ENCODE data around the gene PCSK1N. TPM values are rescaled to one million over a fixed set of nuclear protein-coding genes. Genes with fewer than 3 reads are reported as not detected.
A peak's percentile ranks its signal among the peaks of the same experiment; 100 is the strongest.

Gene PCSK1N
- total and polyA plus RNA-seq, 2 of the 13 experiments (the other 11 are each of a cell fraction or from before 2014, with no cell fraction given) = 4.5 to 14.0 TPM

- no peak for TF ChIP-seq PRDM4 (CRISPR knock-in tag; IDR thresholded peaks at IDR 0.05; ENCODE audit: borderline replicate concordance)
- no peak for TF ChIP-seq ATF7-NPFF (CRISPR knock-in tag; IDR thresholded peaks at IDR 0.05; ENCODE audit: low read depth)
- no peak for TF ChIP-seq SALL2 (CRISPR knock-in tag; IDR thresholded peaks at IDR 0.05)
- TF ChIP-seq PCBP2 (optimal IDR thresholded peaks at IDR 0.05; ENCODE audit: low read depth, low read length, poor library complexity, severe bottlenecking) = no peak
- no peak for TF ChIP-seq PLSCR1 (CRISPR knock-in tag; IDR thresholded peaks at IDR 0.05; ENCODE audit: borderline replicate concordance)
- no peak; the same call in 1 of the 2 replicates for TF ChIP-seq ZBTB38 (CRISPR knock-in tag; IDR thresholded peaks at IDR 0.05)
- peak; percentile 92 for TF ChIP-seq SP4 (CRISPR knock-in tag; IDR thresholded peaks at IDR 0.05)
- TF ChIP-seq ZNF766 (CRISPR knock-in tag; IDR thresholded peaks at IDR 0.05; ENCODE audit: borderline replicate concordance) = no peak
- no peak for TF ChIP-seq ZXDC (CRISPR knock-in tag; IDR thresholded peaks at IDR 0.05)
- TF ChIP-seq HOXA3 (CRISPR knock-in tag; IDR thresholded peaks at IDR 0.05) = peak; percentile 96
- TF ChIP-seq, protein P1, sequence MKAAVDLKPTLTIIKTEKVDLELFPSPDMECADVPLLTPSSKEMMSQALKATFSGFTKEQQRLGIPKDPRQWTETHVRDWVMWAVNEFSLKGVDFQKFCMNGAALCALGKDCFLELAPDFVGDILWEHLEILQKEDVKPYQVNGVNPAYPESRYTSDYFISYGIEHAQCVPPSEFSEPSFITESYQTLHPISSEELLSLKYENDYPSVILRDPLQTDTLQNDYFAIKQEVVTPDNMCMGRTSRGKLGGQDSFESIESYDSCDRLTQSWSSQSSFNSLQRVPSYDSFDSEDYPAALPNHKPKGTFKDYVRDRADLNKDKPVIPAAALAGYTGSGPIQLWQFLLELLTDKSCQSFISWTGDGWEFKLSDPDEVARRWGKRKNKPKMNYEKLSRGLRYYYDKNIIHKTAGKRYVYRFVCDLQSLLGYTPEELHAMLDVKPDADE (CRISPR knock-in tag; IDR thresholded peaks at IDR 0.05) = no peak
- TF ChIP-seq ZNF337 (CRISPR knock-in tag; IDR thresholded peaks at IDR 0.05; ENCODE audit: borderline replicate concordance, low read depth) = no peak
- no peak for TF ChIP-seq GATA4 (IDR thresholded peaks at IDR 0.05; ENCODE audit: borderline replicate concordance, low read depth)
- no peak for TF ChIP-seq ZNF776 (CRISPR knock-in tag; IDR thresholded peaks at IDR 0.05)
- TF ChIP-seq ARID5B (CRISPR knock-in tag; IDR thresholded peaks at IDR 0.05) = peak; percentile 15; the same call in 1 of the 2 replicates
- no peak for TF ChIP-seq EP300 (IDR thresholded peaks at IDR 0.05; ENCODE audit: low read depth in 2 of 2, low read length in 2 of 2)
- no peak for TF ChIP-seq EP300 (CRISPR knock-in tag; IDR thresholded peaks at IDR 0.05; ENCODE audit: borderline replicate concordance)
Measured at GRCh38 chrX:48801280-48802088, 33.9 kb downstream of the PCSK1N start, which contains the start of gene HDAC6 (continued).
